IPS-NIHi7 (cell line): ENCODE results near the gene PSPC1.

Experiments used
- DNase-seq: peaks from one replicate; pipeline ENCODE4 v3.0.0; 2012; ENCODE audit warnings: mixed read lengths; ENCODE audit errors: extremely low spot score

PSPC1 gene

DNA sequence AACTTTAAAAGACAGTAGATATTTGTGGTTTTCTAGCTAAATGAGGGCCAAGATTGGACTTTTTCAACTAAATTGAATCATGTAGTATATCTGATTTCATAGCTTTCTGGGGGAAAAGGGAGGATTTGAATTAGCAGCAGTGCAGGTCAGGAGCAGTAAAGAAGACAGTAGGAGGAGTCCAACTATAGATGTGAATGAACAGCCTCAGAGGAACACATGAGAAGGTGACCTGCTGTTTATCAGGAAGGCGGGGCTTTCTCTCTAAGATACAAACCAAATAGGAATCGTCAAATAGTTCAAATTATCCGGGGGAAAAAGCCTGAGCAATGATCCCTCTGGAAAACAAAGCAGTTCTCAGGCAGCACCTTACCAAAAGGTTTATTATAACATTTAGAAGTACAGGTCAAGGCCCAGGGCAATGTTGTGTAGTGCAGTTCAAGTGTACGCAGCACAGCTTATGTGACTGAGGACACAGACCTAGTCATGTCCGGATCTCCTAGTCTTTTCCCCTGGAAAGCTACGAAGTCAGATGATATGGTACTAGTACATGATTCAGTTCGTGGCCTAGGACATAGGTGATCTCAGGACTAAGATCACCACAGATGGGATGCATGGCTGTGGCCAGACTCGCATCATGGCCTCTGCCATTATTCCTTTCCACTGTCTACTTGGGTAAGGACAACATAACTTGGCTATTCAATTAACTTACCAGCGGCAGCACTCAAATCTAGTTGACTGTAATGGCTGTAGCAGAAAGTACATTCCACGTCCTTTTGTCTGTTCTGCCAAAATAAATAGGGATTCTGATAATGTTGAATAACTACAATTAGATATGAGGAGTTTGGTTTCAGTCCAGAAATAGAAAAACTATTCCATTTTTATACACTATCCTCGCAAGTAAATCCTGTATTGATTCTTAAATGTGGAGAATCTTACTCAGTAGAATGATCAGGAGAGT, 109.0 kb downstream of the PSPC1 start:
- DNase-seq: no peak

GRCh38 chr13:19672990-19673389, 109.8 kb downstream of the PSPC1 start:
- no peak for DNase-seq

- DNase-seq: no peak
Measured at GRCh38 chr13:19670147-19670546, 112.6 kb downstream of the PSPC1 start.

- no peak for DNase-seq
Measured at GRCh38 chr13:19668778-19669177, 114.0 kb downstream of the PSPC1 start.

GRCh38 chr13:19665427-19665859, 117.3 kb downstream of the PSPC1 start:
- DNase-seq: no peak

GRCh38 chr13:19664481-19665230, 118.1 kb downstream of the PSPC1 start:
- DNase-seq: no peak

DNA sequence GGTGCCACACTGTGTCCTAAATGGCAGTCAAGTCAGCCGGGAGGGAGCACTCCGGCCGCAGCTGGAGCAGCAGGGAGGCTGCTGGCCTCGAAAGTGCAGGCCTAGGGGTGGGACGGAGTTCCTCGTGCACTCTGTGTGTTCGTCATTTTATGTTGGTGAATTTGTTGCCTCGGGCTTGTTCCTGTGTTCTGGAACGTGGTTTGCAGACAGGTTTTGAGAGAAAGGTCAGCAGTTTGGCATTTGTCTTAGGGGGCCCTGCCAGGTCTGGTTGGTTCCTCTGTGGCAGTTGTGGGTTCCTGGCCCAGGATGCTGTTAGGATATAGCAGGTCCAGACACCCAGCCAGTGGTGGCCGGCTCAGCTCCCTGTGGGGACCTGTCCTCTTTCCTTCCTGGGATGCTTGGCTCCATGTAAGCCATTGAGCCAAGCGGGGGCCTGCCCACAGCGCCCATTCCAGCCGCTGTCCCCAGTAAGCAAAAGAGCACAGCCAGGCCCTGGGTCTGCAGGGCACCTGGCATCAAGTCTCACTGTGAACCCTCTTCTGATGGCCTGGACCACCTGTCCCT, 119.2 kb downstream of the PSPC1 start:
- DNase-seq: no peak

- DNase-seq: no peak
Measured at GRCh38 chr13:19661561-19661960, 121.2 kb downstream of the PSPC1 start.

GRCh38 chr13:19661126-19661525, 121.6 kb downstream of the PSPC1 start:
- no peak for DNase-seq

- DNase-seq: no peak
Measured at GRCh38 chr13:19658831-19659230, 123.9 kb downstream of the PSPC1 start.

- no peak for DNase-seq
Measured at GRCh38 chr13:19657872-19658591, 124.7 kb downstream of the PSPC1 start.
